Endometrial microvascular endothelial cells (primary cell): ENCODE data around the gene KRT75. TPM values are rescaled to one million over a fixed set of nuclear protein-coding genes. Genes with fewer than 3 reads are reported as not detected.

ENCODE experiments used
- in situ Hi-C: cut with HindIII; loops from 2 replicates; pipeline ENCODE4 v1.10.0; 2017; ENCODE audit warnings: low sequenced_read_pairs, low pct_unique_long_range_greater_than_20kb; ENCODE audit errors: inconsistent ontology term
- total RNA-seq: library from RNA; depleted of rRNA; stranded (reverse); fragments of >200 nt; gene quantifications from one replicate; pipeline ENCODE4 v1.2.3, GENCODE V29; 2015; ENCODE audit errors: inconsistent ontology term

Gene KRT75
- total RNA-seq, 1 donor from 2014 or later, result not detected

GRCh38 chr12:52378091-52378490, 56.1 kb downstream of the KRT75 start:
- in situ Hi-C loops, result no loop called here

- in situ Hi-C loops, result no loop called here
Measured at GRCh38 chr12:52377266-52377665, 56.9 kb downstream of the KRT75 start.

Other genes with a start within 250 kb of the KRT75 start
- gene KRT80, start 242.4 kb downstream of the KRT75 start, total RNA-seq, result 6.2 TPM
- 495 TPM for gene KRT7, start 201.1 kb downstream of the KRT75 start, total RNA-seq
- not detected for gene KRT86, start 159.7 kb downstream of the KRT75 start, total RNA-seq
- gene KRT81, start 142.8 kb downstream of the KRT75 start, total RNA-seq, result not detected
- not detected for gene KRT83, start 113.0 kb downstream of the KRT75 start, total RNA-seq
- not detected for gene KRT85, start 66.9 kb downstream of the KRT75 start, total RNA-seq
- not detected for gene KRT84, start 48.7 kb downstream of the KRT75 start, total RNA-seq
- gene KRT82, start 28.0 kb downstream of the KRT75 start, total RNA-seq, result not detected
- not detected for gene KRT6B, start 17.8 kb upstream of the KRT75 start, total RNA-seq
- gene KRT6C, start 39.4 kb upstream of the KRT75 start, total RNA-seq, result not detected
- not detected for gene KRT6A, start 58.9 kb upstream of the KRT75 start, total RNA-seq
- gene KRT5, start 86.0 kb upstream of the KRT75 start, total RNA-seq, result not detected
- gene KRT71, start 118.8 kb upstream of the KRT75 start, total RNA-seq, result not detected
- not detected for gene KRT74, start 139.5 kb upstream of the KRT75 start, total RNA-seq
- not detected for gene KRT72, start 167.1 kb upstream of the KRT75 start, total RNA-seq
- not detected for gene KRT73, start 184.2 kb upstream of the KRT75 start, total RNA-seq
- not detected for gene KRT2, start 217.8 kb upstream of the KRT75 start, total RNA-seq
- gene KRT1, start 246.0 kb upstream of the KRT75 start, total RNA-seq, result not detected